GM23338 (cell line): Measurements from ENCODE around the gene RSRC2. TPM values are rescaled to one million over a fixed set of nuclear protein-coding genes. Genes with fewer than 3 reads are reported as not detected.

Experiments
- ATAC-seq: fragments of 200-7000 bp; cut with Tn5 transposase; 3 replicates; pipeline ENCODE4 v1.9.1; 2020
- DNase-seq: peaks from one replicate; pipeline ENCODE4 v3.0.0-alpha.2; 2015; ENCODE audit warnings: low spot score
- H2AFZ ChIP-seq: fragments of 200-600 bp; sonication (generic); 2 replicates; pipeline ENCODE4 v1.8.0; 2016; ENCODE audit warnings: antibody characterized with exemption, mild to moderate bottlenecking, moderate library complexity
- H3F3A ChIP-seq: fragments of 200-600 bp; sonication (generic); replicated peaks from 2 replicates; pipeline ENCODE4 v1.8.0; 2017; ENCODE audit warnings: antibody characterized with exemption, mixed run types, low read depth
- H3K27ac ChIP-seq: fragments of 200-600 bp; sonication (generic); 2 replicates; pipeline ENCODE4 v1.6.1; 2016; ENCODE audit warnings: low read depth
- H3K27me3 ChIP-seq: fragments of 200-600 bp; sonication (generic); 2 replicates; pipeline ENCODE4 v1.8.0; 2016; ENCODE audit warnings: mild to moderate bottlenecking, mixed run types, moderate library complexity; ENCODE audit not compliant: insufficient read depth
- H3K36me3 ChIP-seq: fragments of 200-600 bp; sonication (generic); 2 replicates; pipeline ENCODE4 v1.8.0; 2016; ENCODE audit warnings: mild to moderate bottlenecking; ENCODE audit not compliant: insufficient read depth
- H3K4me1 ChIP-seq: fragments of 200-600 bp; sonication (generic); 2 replicates; pipeline ENCODE4 v1.8.0; 2016; ENCODE audit warnings: mild to moderate bottlenecking, moderate library complexity; ENCODE audit not compliant: insufficient read depth
- H3K4me2 ChIP-seq: fragments of 200-600 bp; sonication (generic); 2 replicates; pipeline ENCODE4 v1.7.1; 2017; ENCODE audit warnings: mixed run types
- H3K4me3 ChIP-seq: fragments of 200-600 bp; sonication (generic); 2 replicates; pipeline ENCODE4 v1.6.1; 2016; ENCODE audit warnings: mixed run types
- H3K79me2 ChIP-seq: fragments of 200-600 bp; sonication (generic); replicated peaks from 2 replicates; pipeline ENCODE4 v1.8.0; 2017; ENCODE audit warnings: mild to moderate bottlenecking; ENCODE audit not compliant: insufficient read depth
- H3K9me2 ChIP-seq: fragments of 200-600 bp; sonication (generic); 2 replicates; pipeline ENCODE4 v1.8.0; 2017; ENCODE audit not compliant: insufficient read depth
- H4K20me1 ChIP-seq: fragments of 200-600 bp; sonication (generic); replicated peaks from 2 replicates; pipeline ENCODE4 v1.8.0; 2017; ENCODE audit warnings: mild to moderate bottlenecking; ENCODE audit not compliant: insufficient read depth
- H3K27ac Mint-ChIP-seq: 2 replicates; pipeline ENCODE4 v1.8.0; 2020; ENCODE audit warnings: inconsistent platforms, mild to moderate bottlenecking, moderate library complexity, mixed read lengths
- H3K27me3 Mint-ChIP-seq: 3 replicates; pipeline ENCODE4 v1.8.0; 2022; ENCODE audit warnings: low read depth, mild to moderate bottlenecking, moderate library complexity, mixed read lengths, inconsistent platforms; ENCODE audit not compliant: insufficient read depth, poor library complexity
- H3K36me3 Mint-ChIP-seq: 3 replicates; pipeline ENCODE4 v1.8.0; 2021; ENCODE audit warnings: low read depth, mild to moderate bottlenecking, inconsistent platforms, moderate library complexity, mixed read lengths
- H3K4me1 Mint-ChIP-seq: 3 replicates; pipeline ENCODE4 v1.8.0; 2020; ENCODE audit warnings: mild to moderate bottlenecking, inconsistent platforms, mixed read lengths
- H3K4me3 Mint-ChIP-seq: 3 replicates; pipeline ENCODE4 v1.8.0; 2021; ENCODE audit warnings: moderate library complexity, mild to moderate bottlenecking, inconsistent platforms, mixed read lengths
- H3K9me3 Mint-ChIP-seq: 3 replicates; pipeline ENCODE4 v1.8.0; 2020; ENCODE audit warnings: moderate library complexity, mild to moderate bottlenecking, inconsistent platforms, mixed read lengths
- CREB1 ChIP-seq: fragments of 250-450 bp; sonication (Bioruptor Pico); IDR thresholded peaks from 2 replicates; pipeline ENCODE4 v1.5.0; 2020; ENCODE audit warnings: low read depth, mild to moderate bottlenecking, moderate library complexity
- ETS1 ChIP-seq: IDR thresholded peaks from 2 replicates; pipeline ENCODE4 v1.6.1; 2016; ENCODE audit warnings: antibody characterized with exemption
- EZH2 ChIP-seq: fragments of 200-600 bp; sonication (generic); IDR thresholded peaks from one replicate; pipeline ENCODE4 v1.8.0; 2017; ENCODE audit warnings: antibody characterized with exemption, mild to moderate bottlenecking, low read depth; ENCODE audit not compliant: unreplicated experiment
- EZH2phosphoT487 ChIP-seq: fragments of 200-600 bp; sonication (generic); IDR thresholded peaks from one replicate; pipeline ENCODE4 v1.8.1; 2018; ENCODE audit warnings: antibody characterized with exemption; ENCODE audit not compliant: unreplicated experiment
- NANOG ChIP-seq: IDR thresholded peaks from 2 replicates; pipeline ENCODE4 v1.6.1; 2016; ENCODE audit warnings: antibody characterized with exemption, borderline replicate concordance
- POLR2AphosphoS5 ChIP-seq: IDR thresholded peaks from 2 replicates; pipeline ENCODE4 v1.6.1; 2016; ENCODE audit warnings: antibody characterized with exemption, low read depth
- REST ChIP-seq: IDR thresholded peaks from one replicate; pipeline ENCODE4 v1.6.1; 2018; ENCODE audit warnings: antibody characterized with exemption; ENCODE audit not compliant: unreplicated experiment
- STAT1 ChIP-seq: IDR thresholded peaks from one replicate; pipeline ENCODE4 v1.6.1; 2016; ENCODE audit warnings: antibody characterized with exemption; ENCODE audit not compliant: unreplicated experiment
- ZNF114 ChIP-seq: fragments of 250-450 bp; sonication (Bioruptor Pico); IDR thresholded peaks from 2 replicates; pipeline ENCODE4 v1.5.0; 2020; ENCODE audit warnings: mild to moderate bottlenecking, moderate library complexity
- ZNF331 ChIP-seq: fragments of 250-450 bp; sonication (Bioruptor Pico); IDR thresholded peaks from 2 replicates; pipeline ENCODE4 v1.5.0; 2020; ENCODE audit warnings: low read depth, mild to moderate bottlenecking, moderate library complexity
- ZNF462 ChIP-seq: fragments of 250-450 bp; sonication (Bioruptor Pico); IDR thresholded peaks from 2 replicates; pipeline ENCODE4 v1.5.0; 2020; ENCODE audit warnings: mild to moderate bottlenecking, moderate library complexity
- polyA plus RNA-seq: library from polyadenylated mRNA; unstranded; fragments of >200 nt; fragmentation: Nextera tagmentation; extraction: Ambion mirVana; gene quantifications from 2 replicates; pipeline ENCODE4 v1.2.1, GENCODE V29; 2016
- total RNA-seq: library from RNA; depleted of rRNA; stranded (reverse); fragments of >200 nt; shearing (Covaris generic); gene quantifications from 2 replicates; pipeline ENCODE4 v1.2.3, GENCODE V29; 2014

Gene RSRC2
- total and polyA plus RNA-seq, 2 experiments from 2014 or later, result 76.3 to 184 TPM

GRCh38 chr12:122528582-122528981 is 1.8 kb upstream of the RSRC2 start:
- Histone ChIP-seq H4K20me1 (peaks cover 28% of the 10 kb centered on the region), H3K36me3 (peaks cover 25% of the 10 kb centered on the region; the same call in 1 of the 2 replicates), H3K27ac (no peak overlapping the region), H3F3A (no peaks in the 10 kb centered on the region), H3K4me1 (peaks cover 17% of the 10 kb centered on the region), H3K4me2 (peak overlapping the region; percentile 82), H3K27me3 (no peaks in the 10 kb centered on the region), H3K79me2 (peaks cover 88% of the 10 kb centered on the region), H3K9me2 (no peaks in the 10 kb centered on the region), H3K4me3 (peak overlapping the region; percentile 61; the same call in 1 of the 2 replicates), H2AFZ (no peak overlapping the region)
- DNase-seq (no peak), ATAC-seq (no peak)
- Mint-ChIP-seq H3K9me3 (no peaks in the 10 kb centered on the region), H3K27ac (no peak overlapping the region), H3K36me3 (peaks cover 52% of the 10 kb centered on the region), H3K27me3 (no peaks in the 10 kb centered on the region), H3K4me3 (no peak overlapping the region), H3K4me1 (peaks cover 11% of the 10 kb centered on the region)
- TF ChIP-seq POLR2AphosphoS5, result no peak
- no peak for TF ChIP-seq REST
- TF ChIP-seq NANOG, result no peak
- no peak for TF ChIP-seq ZNF331 (CRISPR knock-in tag)
- no peak for TF ChIP-seq CREB1
- no peak for TF ChIP-seq STAT1
- no peak for TF ChIP-seq ETS1
- TF ChIP-seq ZNF462 (CRISPR knock-in tag), result no peak
- TF ChIP-seq ZNF114 (CRISPR knock-in tag), result no peak
- TF ChIP-seq EZH2, result no peak
- no peak for TF ChIP-seq EZH2phosphoT487
